Measurements from ENCODE around the gene SESN1. TPM values are rescaled to one million over a fixed set of nuclear protein-coding genes. Genes with fewer than 3 reads are reported as not detected.
"Not testable (repeated sequence)": the region's sequence is repeated elsewhere in the genome, so short reads cannot be mapped to it uniquely, and the experiment has no call there.

The SESN1 gene
- total RNA-seq, 1 donor from 2014 or later: 31.5 TPM

DNA sequence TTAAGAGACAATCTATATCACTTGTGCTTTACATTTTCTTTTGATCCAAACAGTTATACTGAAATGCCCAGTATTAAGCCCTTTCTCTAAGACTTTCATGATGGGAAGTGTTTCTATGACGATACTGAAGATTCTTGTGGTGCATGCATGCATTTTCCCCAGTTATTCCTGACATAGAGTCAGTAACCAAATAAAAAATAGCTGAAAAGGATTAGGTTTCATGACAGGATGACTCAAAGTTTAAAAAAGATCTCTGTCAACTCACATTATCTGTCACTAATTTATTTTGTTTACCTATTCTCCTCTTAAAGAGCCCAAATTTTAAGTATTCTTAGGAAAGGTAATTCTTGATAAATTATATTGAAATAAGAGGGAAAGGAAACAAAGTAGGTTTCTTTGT, 98.4 kb downstream of the SESN1 start:
- DNase-seq: no peak

DNA sequence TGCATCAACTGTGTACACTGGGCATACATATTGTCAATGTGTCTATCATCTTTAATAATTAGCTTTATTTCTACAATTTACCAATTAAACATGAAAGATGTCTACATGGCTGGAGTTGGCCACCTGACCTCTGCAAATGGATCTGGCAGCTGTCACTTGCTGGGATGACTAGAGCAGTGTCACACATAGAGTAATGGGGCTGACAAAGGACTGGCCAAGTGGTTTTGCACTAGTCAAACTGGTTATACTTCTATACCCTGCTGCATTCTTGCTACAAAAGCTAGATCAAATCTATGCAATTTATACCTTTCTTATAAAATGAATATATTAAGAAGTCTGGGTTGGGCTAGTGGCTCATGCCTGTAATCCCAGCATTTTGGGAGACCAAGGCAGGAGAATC, 99.3 kb downstream of the SESN1 start:
- DNase-seq: no peak

DNA sequence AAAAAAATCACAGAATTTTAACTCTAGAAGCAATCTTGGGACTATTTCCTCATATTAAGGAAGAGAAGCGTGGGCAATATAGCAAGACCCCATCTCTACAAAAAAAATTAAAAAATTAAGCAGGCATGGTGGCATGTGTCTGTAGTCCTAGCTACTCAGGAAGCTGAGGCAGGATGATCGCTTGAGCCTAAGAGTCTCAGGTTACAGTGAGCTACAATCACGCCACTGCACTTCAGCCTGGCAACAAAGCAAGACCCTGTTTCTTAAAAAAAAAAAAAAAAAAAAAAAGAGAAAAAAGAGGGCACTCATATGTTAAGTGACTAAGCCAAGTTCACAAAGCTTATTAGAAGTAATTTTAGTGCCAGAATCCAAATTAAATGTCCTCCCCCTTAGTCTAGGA, 100.8 kb downstream of the SESN1 start:
- no peak for DNase-seq

DNA sequence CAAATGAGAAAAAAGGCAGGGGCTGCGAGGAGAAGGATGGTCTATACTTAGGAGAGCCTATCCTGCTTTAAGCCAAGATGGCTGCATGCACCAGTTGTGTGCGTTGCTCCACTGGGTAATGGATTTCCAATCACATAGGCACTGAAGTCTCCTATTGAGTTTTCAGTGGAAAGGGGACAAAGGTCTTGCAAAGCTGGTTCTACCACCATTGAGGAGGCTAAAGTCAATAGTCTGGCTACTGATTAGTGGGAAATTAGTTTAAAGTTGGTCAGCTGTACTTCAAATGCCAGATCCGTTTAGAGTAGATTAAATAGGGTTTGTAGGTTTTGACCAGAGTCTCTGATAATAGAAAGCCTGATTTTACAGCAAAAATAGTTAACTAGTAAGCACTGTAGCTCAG, 104.9 kb downstream of the SESN1 start:
- no peak for DNase-seq

DNA sequence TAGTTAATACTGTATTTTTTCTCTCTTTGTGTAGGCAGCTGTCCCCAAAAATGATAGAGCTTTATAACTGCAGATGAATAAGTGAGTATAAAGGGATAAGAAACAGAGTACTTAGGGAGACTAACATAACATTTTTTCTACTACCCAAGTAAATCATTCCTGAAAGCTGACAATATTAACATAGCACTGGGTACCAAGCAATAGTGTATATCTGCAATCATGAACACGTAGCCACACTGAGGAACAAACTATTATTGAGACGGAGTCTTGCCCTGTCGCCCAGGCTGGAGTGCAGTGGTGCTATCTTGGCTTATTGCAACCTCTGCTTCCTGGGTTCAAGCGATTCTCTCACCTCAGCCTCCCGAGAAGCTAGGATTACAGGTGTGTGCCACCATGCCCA, 105.9 kb downstream of the SESN1 start:
- no peak for DNase-seq

DNA sequence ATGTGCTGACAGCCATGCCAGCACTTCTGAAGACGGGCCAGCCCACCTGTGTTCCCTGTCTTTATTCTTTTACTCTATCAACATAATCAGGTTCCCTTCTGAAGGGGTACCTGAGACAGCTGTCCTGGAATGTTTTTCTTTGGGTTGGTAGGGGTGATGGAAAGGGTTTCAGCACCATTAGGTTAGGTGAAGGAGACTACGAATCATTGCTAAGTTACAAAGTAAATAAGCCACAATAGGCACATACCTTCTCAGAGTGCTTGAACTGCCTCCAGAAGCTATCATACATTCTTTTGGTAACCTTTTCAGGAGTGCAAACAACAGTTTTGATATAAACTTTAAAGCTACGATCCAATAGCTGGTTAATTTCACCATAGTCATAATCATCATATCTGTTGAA, 106.3 kb downstream of the SESN1 start:
- no peak for DNase-seq

DNA sequence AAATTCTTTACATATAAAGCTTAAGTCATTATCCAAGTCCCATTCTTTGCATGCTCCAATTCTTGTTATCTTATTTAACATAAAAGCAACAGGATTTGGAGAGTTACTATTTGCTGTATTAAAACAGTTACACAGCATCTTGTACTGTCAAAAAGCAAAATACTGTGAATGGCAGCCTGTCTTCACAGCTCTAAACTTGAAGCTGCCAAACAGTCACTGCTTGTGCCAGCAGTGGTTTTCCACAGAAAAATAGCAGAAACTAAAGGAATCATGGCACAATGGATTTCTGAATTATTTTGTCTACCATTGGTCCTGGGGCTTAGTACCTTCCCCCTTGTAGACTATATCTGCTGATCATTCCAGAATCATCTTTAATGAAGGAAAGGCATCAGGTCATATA, 107.5 kb downstream of the SESN1 start:
- DNase-seq: no peak

DNA sequence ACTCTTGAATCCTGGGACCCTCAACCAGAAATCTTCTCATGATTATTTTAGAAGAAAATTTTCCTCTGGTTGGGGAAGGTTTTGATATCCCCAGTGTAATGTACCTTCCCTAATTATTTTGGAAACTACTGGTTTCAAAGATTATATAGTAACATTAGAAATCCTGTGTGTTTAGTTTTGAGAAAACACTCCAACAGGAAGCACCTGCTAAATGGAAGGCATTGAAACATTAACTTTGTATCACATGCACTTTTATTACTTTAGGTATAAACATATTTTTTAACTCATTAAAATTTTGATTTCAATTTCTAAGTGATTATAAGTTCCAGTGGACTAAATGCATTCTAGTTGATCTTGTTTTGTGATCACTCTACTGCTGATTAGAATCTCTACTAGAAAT, 109.3 kb downstream of the SESN1 start:
- DNase-seq: peak; percentile 43

DNA sequence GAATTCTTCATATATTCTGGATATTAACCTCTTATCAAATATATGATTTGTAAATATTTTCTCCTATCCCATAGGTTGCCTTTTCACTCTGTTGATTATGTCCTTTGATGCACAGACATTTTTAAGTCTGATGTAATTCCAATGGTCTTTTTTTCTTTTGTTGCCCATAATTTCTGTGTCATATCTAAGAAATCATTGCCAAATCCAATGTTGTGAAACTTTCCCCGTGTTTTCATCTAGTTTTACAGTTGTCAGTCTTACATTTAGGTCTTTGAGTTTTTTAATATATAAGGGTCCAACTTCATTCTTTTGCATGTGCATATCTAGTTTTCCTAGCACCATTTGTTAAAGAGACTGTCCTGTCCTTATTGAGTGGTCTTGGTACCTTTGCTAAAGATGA, 111.5 kb downstream of the SESN1 start:
- no peak for DNase-seq

DNA sequence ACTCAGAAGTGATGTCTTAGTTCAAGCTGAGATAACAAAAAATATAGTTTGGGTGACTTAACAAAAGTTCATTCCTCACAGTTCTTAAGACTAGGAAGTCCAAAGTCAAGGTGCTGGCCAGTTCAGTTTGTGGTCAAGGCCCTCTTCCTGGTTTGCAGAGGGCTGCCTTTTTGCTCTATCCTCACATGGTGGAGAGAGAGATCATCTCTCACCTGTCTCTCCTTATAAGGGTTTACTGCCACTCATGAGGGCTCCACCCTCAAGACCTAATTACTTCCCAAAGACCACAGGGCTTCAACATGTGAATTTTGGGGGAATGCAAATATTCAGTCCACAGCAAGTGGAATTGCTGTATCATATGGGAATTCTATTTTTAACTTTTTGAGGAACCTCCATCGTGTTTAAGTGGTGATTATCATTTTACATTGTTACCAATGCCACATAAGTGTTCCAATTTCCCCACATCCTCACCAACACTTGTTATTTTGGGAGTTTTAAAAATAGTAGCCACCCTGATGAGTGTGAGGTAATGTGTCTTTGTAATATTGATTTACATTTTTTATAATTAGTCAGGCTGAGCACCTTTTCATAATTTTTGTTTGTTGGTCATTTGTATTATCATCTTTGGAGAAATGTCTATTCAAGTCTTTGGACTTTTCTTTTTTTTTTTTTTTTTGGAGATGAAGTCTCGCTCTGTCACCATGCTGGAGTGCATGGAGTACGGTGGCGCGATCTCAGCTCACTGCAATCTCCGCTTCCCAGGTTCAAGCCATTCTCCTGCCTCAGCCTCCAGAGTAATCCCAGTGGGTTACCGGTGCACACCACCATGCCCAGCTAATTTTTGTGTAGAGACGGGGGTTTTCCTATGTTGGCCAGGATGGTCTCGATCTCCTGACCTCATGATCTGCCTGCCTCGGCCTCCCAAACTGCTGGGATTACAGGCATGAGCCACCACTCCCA, 112.2 kb downstream of the SESN1 start:
- no peak for DNase-seq

DNA sequence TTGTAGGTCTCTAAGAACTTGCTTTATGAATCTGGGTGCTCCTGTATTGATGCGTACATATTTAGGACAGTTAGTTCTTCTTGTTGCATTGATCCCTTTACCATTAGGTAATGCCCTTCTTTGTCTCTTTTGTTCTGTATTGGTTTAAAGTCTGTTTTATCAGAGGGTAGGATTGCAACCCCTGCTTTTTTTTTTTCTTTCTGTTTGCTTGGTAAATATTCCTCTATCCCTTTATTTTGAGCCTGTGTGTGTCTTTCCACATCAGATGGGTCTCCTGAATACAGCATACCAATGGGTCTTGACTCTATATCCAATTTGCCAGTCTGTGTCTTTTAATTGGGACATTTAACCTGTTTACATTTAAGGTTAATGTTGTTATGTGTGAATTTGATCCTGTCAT, 116.0 kb downstream of the SESN1 start:
- not testable (repeated sequence) for DNase-seq

DNA sequence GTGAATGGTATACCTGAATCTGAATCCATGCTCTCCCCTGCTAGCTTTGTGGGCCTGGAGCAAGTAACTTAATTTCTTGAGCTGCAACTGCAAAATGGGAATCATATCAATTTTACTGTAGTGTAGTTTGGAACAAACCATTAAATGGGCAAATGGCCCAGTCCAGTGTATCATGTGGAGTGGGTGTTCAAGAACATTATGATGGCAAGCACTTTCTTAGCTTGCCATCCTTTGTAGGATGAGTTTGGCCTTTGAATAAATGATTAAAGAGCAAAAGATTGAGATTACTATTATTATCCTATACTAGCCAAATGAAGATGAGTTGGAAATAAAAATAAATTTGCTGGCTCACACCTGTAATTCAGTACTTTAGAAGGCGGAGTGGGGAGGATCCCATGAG, 120.4 kb downstream of the SESN1 start:
- DNase-seq: no peak

DNA sequence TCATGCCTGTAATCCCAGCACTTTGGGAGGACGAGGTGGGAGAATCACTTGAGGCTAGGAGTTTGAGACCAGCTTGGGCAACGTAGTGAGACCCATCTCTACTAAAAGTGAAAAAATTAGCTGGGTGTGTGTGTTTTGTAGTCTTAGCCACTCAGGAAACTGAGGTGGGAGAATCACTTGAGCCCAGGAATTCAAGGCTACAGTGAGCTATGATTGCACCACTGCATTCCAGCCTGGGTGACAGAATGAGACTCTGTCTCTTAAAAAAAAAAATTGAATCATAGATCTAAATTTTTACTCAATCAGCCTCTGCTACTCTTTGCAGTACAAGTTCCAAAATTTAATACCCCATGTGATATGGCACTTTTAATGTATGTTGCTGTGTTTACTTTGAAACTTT, 124.9 kb downstream of the SESN1 start:
- no peak for DNase-seq

DNA sequence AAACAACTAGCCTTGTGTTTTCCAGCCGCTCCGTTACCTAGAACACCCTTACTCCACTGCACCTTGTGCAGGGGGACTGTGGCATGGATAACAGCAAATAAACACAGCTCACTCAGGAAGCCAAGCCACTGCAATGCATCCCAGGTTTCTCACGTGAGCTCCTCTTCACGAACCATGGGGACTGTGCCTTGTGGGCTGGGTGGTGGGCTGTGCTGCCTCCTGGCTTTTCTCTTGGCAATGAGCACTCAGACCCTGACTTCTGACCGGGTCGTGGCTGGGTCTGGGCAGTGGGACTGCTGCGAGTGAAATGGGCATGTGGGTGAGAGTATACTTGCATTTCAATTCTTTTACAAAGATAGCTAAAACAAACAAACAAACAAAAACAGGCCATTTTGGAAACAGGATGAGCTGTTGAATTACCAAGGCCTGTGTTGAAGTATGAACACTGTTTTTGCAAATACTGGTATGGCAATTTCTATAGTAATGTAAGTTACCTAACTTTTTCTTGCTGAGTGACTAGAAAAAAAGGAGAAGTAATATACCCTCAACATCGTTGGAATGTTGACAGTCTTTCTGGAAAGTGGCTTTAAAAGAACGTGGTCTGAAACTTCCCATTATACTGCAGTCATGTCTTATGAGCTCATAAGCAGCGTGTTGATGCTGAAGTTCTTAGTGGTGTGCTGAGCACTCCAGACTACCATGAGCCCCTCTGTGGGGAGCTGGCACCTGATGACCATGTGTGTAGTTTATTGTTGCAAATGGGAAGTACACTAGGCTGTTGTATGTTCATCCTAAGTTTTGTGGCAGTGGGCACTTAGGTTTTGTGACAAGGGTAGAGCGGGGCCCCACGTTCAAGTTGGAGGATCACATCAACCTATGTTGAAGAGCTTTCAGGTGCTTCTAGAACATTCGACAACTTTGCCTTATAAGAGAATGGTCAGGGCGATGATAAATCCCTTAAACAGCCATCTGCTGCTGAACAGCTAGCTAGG, 126.0 kb downstream of the SESN1 start:
- DNase-seq: no peak

DNA sequence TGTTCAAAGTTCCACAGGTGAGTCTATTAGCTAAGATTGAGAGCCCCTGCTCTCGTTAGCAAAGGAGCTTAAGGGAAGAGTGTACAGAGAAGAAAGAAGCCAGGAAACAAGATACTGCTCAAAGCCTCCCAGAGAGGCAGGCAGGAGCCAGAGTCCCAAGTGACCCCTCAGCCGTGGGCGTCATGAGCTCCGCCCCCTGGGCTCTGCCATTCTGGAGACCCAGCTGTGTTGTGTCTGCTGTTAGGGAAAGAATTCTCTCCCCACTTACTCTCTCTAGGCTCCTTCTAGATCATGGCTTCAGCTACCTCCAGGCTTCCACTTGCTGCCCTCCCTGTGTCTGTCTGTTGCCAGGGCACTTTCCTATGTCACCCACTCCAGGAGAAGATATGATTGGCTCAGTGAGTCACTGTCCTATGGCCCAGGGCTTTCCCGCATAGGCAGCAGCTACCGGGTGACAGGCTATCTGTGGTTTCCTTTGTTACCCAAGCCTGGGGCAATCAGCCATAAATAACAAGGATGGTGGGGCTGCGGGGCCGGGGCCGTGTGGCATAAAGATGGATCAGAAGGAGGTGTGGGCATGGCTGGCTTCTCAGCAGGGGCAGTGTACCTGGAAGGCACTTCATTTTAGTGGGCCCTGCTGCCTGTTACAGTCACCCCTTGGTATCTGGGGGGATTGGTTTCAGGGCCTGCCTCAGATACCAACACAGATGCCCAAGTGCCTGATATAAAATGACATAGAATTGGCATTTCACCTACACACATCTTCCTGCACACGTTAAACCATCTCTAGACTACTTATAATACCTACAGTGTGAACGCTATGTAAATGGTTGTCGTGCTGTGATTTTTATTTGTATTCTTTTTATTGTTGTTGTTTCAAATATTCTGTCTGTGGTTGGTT, 127.5 kb downstream of the SESN1 start:
- peak; percentile 37 for DNase-seq

DNA sequence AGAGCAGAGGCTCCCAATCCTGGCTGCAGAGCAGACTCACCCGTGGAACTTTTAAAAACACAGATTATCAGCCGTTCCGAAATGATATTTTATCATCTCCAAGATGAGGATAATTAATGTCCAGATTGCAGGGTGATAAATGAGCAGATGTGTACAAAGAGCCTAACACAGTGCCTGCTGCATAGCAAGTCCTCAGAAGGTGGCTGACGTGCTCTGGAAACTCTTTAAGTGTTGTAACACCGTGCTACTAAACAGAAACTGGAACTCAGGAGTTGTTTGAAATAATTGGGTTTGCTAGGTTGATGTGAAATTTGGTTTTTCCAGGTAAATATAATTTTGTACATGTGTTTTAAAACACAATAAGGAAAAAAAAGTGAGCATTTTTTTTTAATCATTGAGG, 128.4 kb downstream of the SESN1 start:
- no peak for DNase-seq

DNA sequence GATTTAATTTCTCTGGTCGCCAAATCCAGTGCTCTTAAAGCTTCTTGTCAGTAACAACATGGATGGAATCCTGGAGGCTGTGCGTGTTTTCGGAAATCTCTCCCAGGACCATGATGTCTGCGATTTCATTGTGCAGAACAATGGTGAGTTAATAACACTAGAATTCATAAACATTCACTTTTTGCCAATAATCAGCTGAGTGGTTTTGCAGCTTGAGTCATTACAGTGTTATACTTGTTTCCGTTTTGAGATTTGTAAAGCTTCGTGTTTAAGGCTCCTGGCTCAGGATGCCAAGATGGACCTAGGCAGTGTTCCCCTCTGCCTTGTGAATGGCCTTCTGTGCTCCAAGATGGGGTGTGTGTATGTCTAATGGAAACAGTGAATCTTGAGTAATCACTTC, 132.7 kb downstream of the SESN1 start:
- DNase-seq: peak; percentile 57

DNA sequence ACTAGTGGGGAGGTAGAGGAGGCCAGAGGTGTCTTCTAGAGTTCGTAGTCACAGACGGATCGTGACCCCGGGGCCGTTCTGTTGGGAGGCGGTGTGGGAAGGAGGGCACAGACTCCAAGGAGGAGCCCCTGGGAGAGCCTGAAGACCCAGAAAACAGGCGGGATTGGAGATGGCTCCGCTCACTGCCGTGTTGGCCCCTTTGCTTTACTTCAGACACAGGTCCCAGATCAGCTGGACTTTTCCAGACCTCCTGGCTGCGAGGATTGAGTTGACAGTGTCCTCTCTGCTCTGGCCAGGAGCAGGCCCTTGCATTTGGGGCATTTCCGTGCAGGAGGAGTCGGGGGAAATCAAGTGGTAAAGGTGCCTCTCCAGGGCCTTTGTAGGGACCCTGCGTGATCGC, 133.6 kb downstream of the SESN1 start:
- DNase-seq: no peak

DNA sequence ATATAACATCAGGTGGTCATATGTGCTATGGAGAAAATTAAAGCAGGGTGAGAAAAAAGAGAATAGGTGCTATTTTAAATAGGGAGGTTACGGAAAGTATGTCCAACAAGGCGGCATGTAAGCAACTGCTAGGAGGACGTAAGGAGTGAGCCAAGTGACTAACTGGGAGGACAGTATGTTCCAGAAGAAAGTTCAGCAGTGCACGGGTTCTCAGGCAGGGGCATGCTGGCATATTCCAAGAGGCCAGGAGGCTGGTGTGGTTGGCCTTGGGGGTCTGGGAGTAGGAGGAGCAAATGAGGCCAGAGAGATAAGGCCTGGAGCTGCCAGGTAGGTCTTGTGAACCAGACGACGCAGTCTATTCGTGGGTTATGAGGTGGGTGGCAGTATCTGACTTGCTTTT, 134.0 kb downstream of the SESN1 start:
- no peak for DNase-seq

DNA sequence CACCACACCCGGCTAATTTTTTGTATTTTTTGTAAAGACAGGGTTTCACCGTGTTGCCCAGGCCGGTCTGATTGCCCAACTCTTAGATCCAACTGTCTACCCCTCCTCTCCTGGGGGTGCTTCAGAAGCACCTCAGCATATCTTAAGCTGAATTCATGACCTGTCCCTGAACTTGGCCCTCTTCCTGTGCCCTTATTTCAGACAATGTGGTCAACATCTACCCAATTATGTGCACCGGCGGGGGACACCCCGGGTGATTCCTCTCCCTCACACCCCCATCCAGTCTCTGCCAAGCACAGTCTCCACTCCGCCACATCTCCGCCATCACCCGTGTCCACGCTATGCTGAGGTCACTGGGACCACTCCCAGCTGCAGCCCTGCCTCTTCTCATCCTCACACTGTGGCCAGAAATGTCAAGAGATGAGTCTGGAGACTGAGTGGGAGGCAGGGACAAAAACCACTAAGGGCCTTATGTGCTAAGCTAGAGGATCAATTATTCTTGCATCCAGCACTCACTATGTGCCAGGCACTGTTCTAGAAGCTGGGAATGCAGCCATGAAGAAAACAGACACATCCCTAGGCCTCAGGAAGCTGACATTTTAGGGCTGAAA, 134.6 kb downstream of the SESN1 start:
- no peak for DNase-seq

DNA sequence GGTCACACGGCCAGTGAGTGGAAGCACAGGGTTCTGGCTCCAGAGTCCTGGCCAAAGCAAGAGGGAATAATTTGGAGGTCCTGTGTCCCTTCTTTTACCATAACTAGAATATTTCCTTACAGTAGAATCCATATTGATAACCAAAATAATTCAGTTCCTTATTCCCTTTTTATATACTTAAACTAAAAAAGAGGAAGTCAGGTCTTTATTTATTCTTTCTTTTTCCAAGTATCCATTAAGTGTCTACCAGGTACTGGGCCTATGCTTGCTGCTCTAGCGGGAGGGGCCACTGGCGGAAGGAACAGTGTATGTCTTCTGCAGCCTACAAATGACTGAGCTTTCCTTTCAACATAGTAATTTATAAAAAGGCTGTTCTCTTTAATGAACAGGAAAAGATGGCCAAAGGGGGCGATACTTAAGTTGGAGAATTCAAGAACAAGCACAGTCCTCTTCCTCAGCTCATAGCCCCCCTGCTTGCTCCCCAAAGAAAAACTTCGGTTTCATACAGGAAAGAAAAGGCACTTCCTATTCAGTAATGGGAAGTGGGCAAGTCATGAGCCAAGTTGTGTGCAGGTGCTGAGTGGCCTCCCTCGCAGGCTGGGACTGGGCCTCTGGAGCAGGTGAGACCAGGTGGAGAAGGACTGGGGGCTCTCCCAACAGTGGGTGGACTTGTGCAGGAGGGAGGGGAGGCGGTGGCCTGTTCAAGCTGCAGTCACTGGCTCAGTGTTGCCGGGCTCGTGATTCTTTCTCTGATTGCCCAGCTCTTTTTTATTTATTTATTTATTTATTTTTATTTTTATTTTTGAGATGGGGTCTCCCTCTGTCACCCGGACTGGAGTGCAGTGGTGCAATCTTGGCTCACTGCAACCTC, 135.5 kb downstream of the SESN1 start:
- DNase-seq: no peak
